ENCODE data around the gene GPD2. TPM values are rescaled to one million over a fixed set of nuclear protein-coding genes. Genes with fewer than 3 reads are reported as not detected.

GPD2 gene
- total and polyA plus RNA-seq, 11 donors, result 3.5 to 24.8 (median 14.1) TPM

DNA sequence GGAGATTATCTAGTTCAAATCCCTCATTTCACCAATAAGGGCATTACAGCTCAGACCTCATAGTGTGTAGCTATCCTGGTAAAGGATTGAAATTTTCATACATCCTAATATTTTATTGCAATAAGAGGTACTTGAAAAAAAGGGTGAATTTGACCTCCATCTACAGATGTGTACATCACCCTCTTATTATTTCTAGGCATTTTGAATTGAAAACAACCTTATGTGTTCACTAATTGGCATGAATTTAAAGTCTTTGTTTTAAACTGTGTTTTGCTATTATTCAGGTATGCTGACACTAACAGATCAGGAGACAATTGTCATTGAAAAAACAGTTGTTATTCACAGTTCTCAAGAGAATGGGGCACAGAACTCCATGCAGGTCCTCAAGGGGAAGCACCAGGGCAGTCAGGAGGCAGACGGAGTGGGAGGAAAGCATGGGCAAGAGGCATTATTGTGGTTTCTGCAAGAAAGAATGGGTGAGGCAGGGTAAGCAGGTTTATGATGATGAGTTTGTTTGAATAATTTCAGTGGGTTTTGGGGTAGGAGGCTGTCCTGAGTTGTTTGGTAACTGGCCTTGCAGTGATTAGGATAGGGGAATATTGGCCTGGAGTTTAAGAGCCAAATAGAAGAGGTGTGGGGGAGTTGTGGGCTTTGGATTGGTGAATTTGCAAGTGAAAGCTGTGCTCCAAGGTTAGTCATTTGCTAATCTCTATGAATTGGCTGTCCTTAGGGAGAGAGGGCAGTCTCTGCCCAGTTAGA is 194.6 kb downstream of the GPD2 start:
- Histone ChIP-seq H3K36me3 (no peaks in the 10 kb centered on the region), H3K4me3 (no peak overlapping the region), H3K4me1 (no peaks in the 10 kb centered on the region), H3K27ac (no peak overlapping the region), H3K9me3 (no peaks in the 10 kb centered on the region), H3K27me3 (peaks cover 0 to 6% (median 0%) of the 10 kb centered on the region in 9 donors)
- DNase-seq, result no peak
- ATAC-seq, result no peak
- 56 to 71% (median 59%) methylated on average over 1 of the region's 1 CpG for WGBS, 4 donors
- TF ChIP-seq CTCF (IDR thresholded peaks at IDR 0.05), result no peak
- no peak for TF ChIP-seq POLR2A (IDR thresholded peaks at IDR 0.05)
- intact Hi-C loops (cut with DNase I), result no loop called here

GRCh38 chr2:156635646-156636045 is 199.5 kb downstream of the GPD2 start:
- no peak for ATAC-seq
- Histone ChIP-seq H3K27ac (no peak overlapping the region), H3K27me3 (peaks cover 0 to 6% (median 0%) of the 10 kb centered on the region in 9 donors), H3K9me3 (peaks cover 0 to 5% (median 0%) of the 10 kb centered on the region in 12 donors), H3K36me3 (no peaks in the 10 kb centered on the region), H3K4me3 (no peak overlapping the region), H3K4me1 (no peaks in the 10 kb centered on the region)
- DNase-seq, result no peak
- TF ChIP-seq CTCF (IDR thresholded peaks at IDR 0.05), result no peak
- intact Hi-C loops (cut with DNase I), result no loop called here
- WGBS, 4 donors, result 76 to 89% (median 81%) methylated on average over 3 of the region's 3 CpGs

Other genes starting within 250 kb of the GPD2 start
- gene NR4A2, start 103.7 kb upstream of the GPD2 start, total RNA-seq, result 10 to 100 TPM in 1 of 9 donors, 1 to 10 TPM in 5, under 1 TPM in 3; 0.63 to 14.2 (median 1.1) TPM
- 1 to 10 TPM; 1.6 to 4.0 TPM for gene NR4A2, start 103.7 kb upstream of the GPD2 start, polyA plus RNA-seq

Data from heart left ventricle (tissue), 16 donors.